KMS-11 (cell line): ENCODE measurements around the gene PRKCD.
A peak's percentile ranks its signal among the peaks of the same experiment; 100 is the strongest.

Experiments
- H2AFZ ChIP-seq: fragments of 200-600 bp; sonication (generic); 2 replicates; pipeline ENCODE4 v1.6.1; 2016; ENCODE audit warnings: antibody characterized with exemption, mixed run types, low read depth
- H3K27ac ChIP-seq: fragments of 200-600 bp; sonication (generic); 2 replicates; pipeline ENCODE4 v1.6.1; 2016; ENCODE audit warnings: mild to moderate bottlenecking, mixed run types
- H3K27me3 ChIP-seq: fragments of 200-600 bp; sonication (generic); 2 replicates; pipeline ENCODE4 v1.6.1; 2017; ENCODE audit warnings: mild to moderate bottlenecking, low read depth, mixed run types, moderate library complexity; ENCODE audit not compliant: insufficient read depth
- H3K36me3 ChIP-seq: fragments of 200-600 bp; sonication (generic); 2 replicates; pipeline ENCODE4 v1.6.1; 2017; ENCODE audit warnings: mild to moderate bottlenecking, mixed run types; ENCODE audit not compliant: insufficient read depth
- H3K4me1 ChIP-seq: fragments of 200-600 bp; sonication (generic); 2 replicates; pipeline ENCODE4 v1.6.1; 2016; ENCODE audit warnings: mild to moderate bottlenecking, low read depth, mixed run types; ENCODE audit not compliant: poor library complexity, severe bottlenecking
- H3K4me2 ChIP-seq: fragments of 200-600 bp; sonication (generic); 2 replicates; pipeline ENCODE4 v1.7.0; 2016; ENCODE audit warnings: mild to moderate bottlenecking, mixed run types
- H3K4me3 ChIP-seq: fragments of 200-600 bp; sonication (generic); IDR thresholded peaks from 2 replicates; pipeline ENCODE4 v1.6.1; 2017; ENCODE audit warnings: low read depth, low read length, mixed read lengths; ENCODE audit not compliant: insufficient read depth
- H3K79me2 ChIP-seq: fragments of 200-600 bp; sonication (generic); 2 replicates; pipeline ENCODE4 v1.6.1; 2016; ENCODE audit warnings: low read depth, mixed run types; ENCODE audit not compliant: insufficient read depth
- H3K9ac ChIP-seq: fragments of 200-600 bp; sonication (generic); 2 replicates; pipeline ENCODE4 v1.6.1; 2016; ENCODE audit warnings: mild to moderate bottlenecking, mixed run types
- H4K20me1 ChIP-seq: fragments of 200-600 bp; sonication (generic); 2 replicates; pipeline ENCODE4 v1.6.1; 2016; ENCODE audit warnings: mild to moderate bottlenecking, mixed run types; ENCODE audit not compliant: insufficient read depth
- CTCF ChIP-seq: fragments of 200-600 bp; sonication (generic); conservative IDR thresholded peaks from 2 replicates; pipeline ENCODE4 v1.6.1; 2017; ENCODE audit warnings: low read depth, mild to moderate bottlenecking, antibody characterized with exemption, low read length, moderate library complexity, mixed read lengths

PRKCD gene

GRCh38 chr3:53195602-53196574 lies 34.9 kb downstream of the PRKCD start:
- Histone ChIP-seq H2AFZ (no peak overlapping the region; the same call in 1 of the 2 replicates), H4K20me1 (no peaks in the 10 kb centered on the region), H3K36me3 (no peaks in the 10 kb centered on the region), H3K4me3 (no peak overlapping the region), H3K27me3 (no peaks in the 10 kb centered on the region), H3K79me2 (no peaks in the 10 kb centered on the region), H3K27ac (no peak overlapping the region), H3K4me1 (no peaks in the 10 kb centered on the region), H3K4me2 (no peak overlapping the region), H3K9ac (no peak overlapping the region)
- TF ChIP-seq CTCF, result peak; percentile 70

- Histone ChIP-seq H3K27me3 (no peaks in the 10 kb centered on the region), H3K4me2 (no peak overlapping the region), H3K9ac (no peak overlapping the region), H3K4me1 (no peaks in the 10 kb centered on the region), H2AFZ (peak overlapping the region; percentile 30; the same call in 1 of the 2 replicates), H3K36me3 (no peaks in the 10 kb centered on the region), H3K79me2 (no peaks in the 10 kb centered on the region), H3K27ac (no peak overlapping the region), H4K20me1 (no peaks in the 10 kb centered on the region), H3K4me3 (no peak overlapping the region)
- TF ChIP-seq CTCF, result no peak
Observed at GRCh38 chr3:53196575-53197407, 35.8 kb downstream of the PRKCD start.

GRCh38 chr3:53198256-53198977 lies 37.4 kb downstream of the PRKCD start:
- no peak for TF ChIP-seq CTCF
- no peaks in the 10 kb centered on the region for H3K36me3 ChIP-seq
- H3K4me2 ChIP-seq, result no peak overlapping the region
- H4K20me1 ChIP-seq, result no peaks in the 10 kb centered on the region
- no peak overlapping the region for H3K9ac ChIP-seq
- no peak overlapping the region for H3K4me3 ChIP-seq
- H3K27ac ChIP-seq, result no peak overlapping the region
- no peaks in the 10 kb centered on the region for H3K79me2 ChIP-seq
- no peaks in the 10 kb centered on the region for H3K27me3 ChIP-seq
- no peak overlapping the region for H2AFZ ChIP-seq
- no peaks in the 10 kb centered on the region for H3K4me1 ChIP-seq

DNA sequence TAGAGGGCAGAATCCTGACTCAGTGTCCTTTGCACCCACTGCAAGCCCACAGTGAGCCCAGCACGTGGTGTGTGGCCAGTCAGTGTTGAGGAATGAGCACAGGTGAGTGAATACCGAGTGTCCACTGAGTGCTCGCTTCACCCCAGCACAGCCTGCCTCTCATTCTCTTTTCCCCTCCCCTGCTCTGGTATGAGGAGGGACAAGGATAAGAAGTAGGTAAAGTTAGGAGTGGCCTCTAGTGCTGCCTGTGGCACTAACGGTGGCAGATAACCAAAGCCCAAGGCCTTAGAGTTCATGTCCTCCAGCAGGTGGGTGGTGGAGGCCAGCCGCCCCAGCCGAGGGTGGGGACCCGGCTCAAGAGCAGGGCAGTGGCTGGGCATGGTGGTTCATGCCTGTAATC lies 38.0 kb downstream of the PRKCD start:
- no peak for TF ChIP-seq CTCF
- no peaks in the 10 kb centered on the region for H3K79me2 ChIP-seq
- no peak overlapping the region for H3K4me3 ChIP-seq
- H3K9ac ChIP-seq, result no peak overlapping the region
- no peaks in the 10 kb centered on the region for H3K4me1 ChIP-seq
- no peaks in the 10 kb centered on the region for H4K20me1 ChIP-seq
- H3K4me2 ChIP-seq, result no peak overlapping the region
- H3K36me3 ChIP-seq, result no peaks in the 10 kb centered on the region
- H3K27me3 ChIP-seq, result no peaks in the 10 kb centered on the region
- no peak overlapping the region for H3K27ac ChIP-seq
- no peak overlapping the region for H2AFZ ChIP-seq
